K562 treated with DMSO at 1 percent for 48 hours (cell line): ENCODE data around the gene MUSK. TPM values are rescaled to one million over a fixed set of nuclear protein-coding genes. Genes with fewer than 3 reads are reported as not detected.

Source experiments
- total RNA-seq: library from RNA; unstranded; fragments of 300-600 nt; gene quantifications from 2 replicates; pipeline ENCODE4 v1.2.3, GENCODE V29; 2022; ENCODE audit warnings: low replicate concordance; ENCODE audit errors: extremely low read depth

MUSK gene
- not detected in 2 replicates for total RNA-seq

GRCh38 chr9:110668570-110669167 is at the start of gene MUSK:
Gene MUSK, plus strand, starts transcription at chr9:110668791. Its CDS starts 114 bp downstream, at chr9:110668905.

Other genes with a start within 250 kb of the MUSK start
- not detected in 2 replicates for gene SVEP1, start 89.0 kb upstream of the MUSK start, total RNA-seq